GM12892 (cell line): ENCODE measurements around the gene ACVR1.

Experiments
- DNase-seq: peaks from one replicate; pipeline ENCODE4 v3.0.0; 2011; ENCODE audit not compliant: insufficient read length
- FAIRE-seq: peaks from 2 replicates; lab custom pipeline; 2011; peaks lifted over from hg19 to GRCh38; lab: Jason Lieb, UNC
- POLR2A ChIP-seq: IDR thresholded peaks from 2 replicates; pipeline ENCODE4 v1.6.1; 2011; ENCODE audit warnings: low read depth, low read length, control low read depth
- POLR2AphosphoS5 ChIP-seq: IDR thresholded peaks from 2 replicates; pipeline ENCODE4 v1.6.1; 2011; ENCODE audit warnings: low read depth, low read length, control low read depth
- TAF1 ChIP-seq: IDR thresholded peaks from 2 replicates; pipeline ENCODE4 v1.6.1; 2011; ENCODE audit warnings: low read depth, mild to moderate bottlenecking, control low read depth, low read length, borderline replicate concordance

The ACVR1 gene

GRCh38 chr2:157867703-157868102 is 8.4 kb downstream of the ACVR1 start:
- no peak for TF ChIP-seq POLR2A
- TF ChIP-seq POLR2AphosphoS5: no peak
- TF ChIP-seq TAF1: no peak
- FAIRE-seq (no peak), DNase-seq (no peak)

GRCh38 chr2:157866666-157867642 is 9.2 kb downstream of the ACVR1 start:
- DNase-seq: no peak
- no peak for FAIRE-seq
- TF ChIP-seq POLR2A: no peak
- TF ChIP-seq POLR2AphosphoS5: no peak
- TF ChIP-seq TAF1: no peak

- no peak for DNase-seq
- TF ChIP-seq POLR2A: no peak
- FAIRE-seq: no peak
Observed at GRCh38 chr2:157866202-157866601, 9.9 kb downstream of the ACVR1 start.

DNA sequence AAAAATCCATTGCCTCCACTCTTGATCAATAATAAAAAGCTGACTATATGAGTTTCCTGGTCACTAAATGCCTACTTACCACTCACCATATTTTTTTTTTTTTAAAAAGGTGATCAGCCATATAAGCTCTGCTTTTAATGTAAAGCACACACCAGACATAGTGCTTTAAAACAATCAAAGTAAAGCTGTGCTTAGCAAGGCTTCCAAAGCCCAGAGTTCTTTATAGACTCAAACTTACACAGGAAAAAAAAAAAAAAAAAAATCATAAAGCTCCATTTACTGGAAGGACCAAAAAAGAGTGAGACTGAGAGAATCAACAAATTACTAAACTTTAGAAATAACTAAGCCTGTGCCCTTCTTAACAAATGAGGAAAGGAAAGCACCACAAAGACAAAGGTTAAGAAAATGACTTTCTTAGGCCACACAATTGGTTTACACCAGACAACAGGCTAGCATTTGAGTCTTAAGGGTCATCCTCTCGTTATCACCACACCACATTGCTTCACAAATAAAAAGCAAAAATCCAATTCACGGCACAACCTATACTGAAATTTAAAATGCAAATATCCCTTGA is 11.2 kb downstream of the ACVR1 start:
- FAIRE-seq (no peak), DNase-seq (no peak)
- no peak for TF ChIP-seq POLR2AphosphoS5
- TF ChIP-seq TAF1: no peak
- TF ChIP-seq POLR2A: no peak

DNA sequence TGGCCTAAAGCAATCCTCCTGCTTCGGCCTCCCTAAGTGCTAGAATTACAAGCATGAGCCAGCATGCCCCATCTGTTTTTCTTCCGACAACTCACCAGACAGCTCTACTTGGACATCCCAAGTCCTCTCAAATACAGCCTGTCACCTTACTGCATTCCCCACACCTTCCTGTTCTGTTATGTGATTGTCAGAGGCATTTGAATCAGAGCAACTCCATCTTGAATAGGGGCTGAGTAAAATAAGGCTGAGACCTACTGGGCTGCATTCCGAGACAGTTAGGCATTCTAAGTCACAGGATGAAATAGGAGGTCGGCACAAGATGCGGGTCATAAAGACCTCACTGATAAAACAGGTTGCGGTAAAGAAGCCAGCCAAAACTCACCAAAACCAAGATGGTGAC is 17.3 kb downstream of the ACVR1 start:
- FAIRE-seq (no peak), DNase-seq (no peak)
- TF ChIP-seq POLR2AphosphoS5: no peak
- TF ChIP-seq TAF1: no peak
- TF ChIP-seq POLR2A: no peak

DNA sequence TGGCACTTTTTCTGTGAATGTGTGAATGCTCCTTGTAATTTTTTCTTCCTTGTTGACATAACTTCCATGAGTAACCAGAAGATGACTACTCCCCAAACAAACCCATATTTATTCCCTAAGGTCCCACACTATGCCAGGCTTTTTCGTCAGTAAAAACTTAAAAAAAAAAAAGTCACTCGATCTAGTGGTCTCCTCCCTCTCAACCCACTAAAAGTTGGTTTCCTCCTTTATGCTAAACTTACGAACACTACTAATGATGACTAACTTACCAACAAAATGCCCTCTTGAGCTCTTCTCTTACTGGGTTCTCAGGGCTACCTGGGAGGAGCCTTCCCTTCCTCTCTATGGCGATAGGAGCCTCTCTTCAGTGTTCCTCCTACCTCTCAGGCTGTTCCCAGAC is 18.2 kb downstream of the ACVR1 start:
- FAIRE-seq (no peak), DNase-seq (no peak)
- TF ChIP-seq POLR2AphosphoS5: no peak

DNA sequence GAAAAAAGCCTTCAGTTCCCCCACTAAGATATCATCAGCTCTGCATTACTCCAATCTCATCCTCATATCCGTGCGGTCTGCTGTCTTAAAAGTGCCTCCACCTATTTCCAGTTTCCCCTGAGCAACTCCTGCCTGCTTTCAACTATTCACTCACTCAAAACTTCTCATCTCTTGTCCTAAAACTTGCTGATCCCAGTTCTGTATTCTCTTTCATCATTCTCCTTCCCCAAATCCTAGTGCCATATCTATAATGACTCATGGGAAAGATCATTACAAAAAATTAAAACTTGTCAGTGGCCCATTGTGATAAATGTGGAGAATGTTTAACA is 20.0 kb downstream of the ACVR1 start:
- FAIRE-seq: no peak
- TF ChIP-seq POLR2AphosphoS5 (no peak), POLR2A (no peak), TAF1 (no peak)
- no peak for DNase-seq

DNA sequence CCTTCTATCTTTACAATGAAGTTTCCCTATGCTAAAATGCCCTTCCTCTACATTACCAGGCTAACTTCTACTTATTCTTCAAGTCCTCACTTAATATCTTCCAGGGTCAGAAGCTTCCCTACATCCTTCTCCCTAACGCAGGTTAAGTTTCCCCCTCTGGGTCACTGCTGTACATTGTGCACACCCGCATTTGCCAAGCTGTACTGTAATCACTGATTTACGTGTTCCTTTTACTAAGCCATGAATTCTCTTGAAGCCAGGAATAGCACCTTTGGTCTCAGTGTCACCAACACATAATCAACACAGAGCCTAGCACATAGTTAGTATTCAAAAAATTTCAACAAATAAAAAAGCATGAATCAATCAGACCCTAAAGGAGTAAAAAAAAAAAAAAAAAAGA is 22.3 kb downstream of the ACVR1 start:
- no peak for FAIRE-seq
- no peak for DNase-seq
- TF ChIP-seq POLR2A (no peak), TAF1 (no peak), POLR2AphosphoS5 (no peak)

GRCh38 chr2:157853211-157853610 is 22.9 kb downstream of the ACVR1 start:
- FAIRE-seq: no peak
- no peak for TF ChIP-seq POLR2A
- no peak for TF ChIP-seq TAF1
- TF ChIP-seq POLR2AphosphoS5: no peak
- DNase-seq: no peak

GRCh38 chr2:157849591-157849990 is 26.5 kb downstream of the ACVR1 start:
- DNase-seq: no peak
- no peak for TF ChIP-seq POLR2A
- no peak for TF ChIP-seq TAF1
- no peak for TF ChIP-seq POLR2AphosphoS5
- no peak for FAIRE-seq

GRCh38 chr2:157848213-157848612 is 27.9 kb downstream of the ACVR1 start:
- no peak for TF ChIP-seq POLR2AphosphoS5
- TF ChIP-seq POLR2A: no peak
- FAIRE-seq: no peak

DNA sequence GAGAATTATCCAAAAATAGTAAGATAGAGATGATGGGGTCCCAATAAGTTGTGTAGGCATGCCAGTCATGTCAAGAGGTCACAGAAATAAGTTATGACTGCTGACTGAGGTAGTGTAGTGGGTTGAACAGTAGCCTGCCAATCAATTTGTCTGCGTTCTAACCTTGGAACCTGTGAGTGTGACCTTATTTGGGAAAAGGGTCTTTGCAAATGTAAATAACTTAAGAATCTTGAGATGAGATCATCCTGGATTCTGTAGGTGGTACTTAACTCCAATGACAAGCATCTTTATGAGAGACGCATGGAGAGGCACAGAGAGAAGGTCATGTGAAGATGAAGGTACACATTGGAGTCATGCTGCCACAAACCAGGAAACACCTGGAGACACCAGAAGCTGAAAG is 31.0 kb downstream of the ACVR1 start:
- no peak for DNase-seq
- FAIRE-seq: no peak
- TF ChIP-seq TAF1: no peak
- no peak for TF ChIP-seq POLR2AphosphoS5
- TF ChIP-seq POLR2A: no peak

More at GRCh38 chr2:157848213-157848612, 27.9 kb downstream of the ACVR1 start:
- no peak for DNase-seq
